A549 treated with ZK216348 at 1 μM for 4 hours (cell line): Measurements from ENCODE around the gene THOC1. TPM values are rescaled to one million over a fixed set of nuclear protein-coding genes. Genes with fewer than 3 reads are reported as not detected.

Source experiments
- total RNA-seq: library from RNA; stranded (reverse); fragments of 200-300 nt; extraction: Qiagen RNA extraction; gene quantifications from 5 replicates; pipeline ENCODE4 v1.2.3, GENCODE V29; 2022; ENCODE audit warnings: low read depth

Gene THOC1
- 16.7 to 25.3 TPM (median 20.5 TPM) in 5 replicates for total RNA-seq

GRCh38 chr18:267688-268552 is at the start of gene THOC1:
Gene THOC1, minus strand, starts transcription at chr18:268047. Its CDS starts 28 bp downstream, at chr18:268019.

Other genes starting within 250 kb of the THOC1 start
- not detected in 5 replicates for gene TUBB8B, start 218.4 kb downstream of the THOC1 start, total RNA-seq
- gene USP14, start 109.5 kb downstream of the THOC1 start, total RNA-seq = 50.7 to 70.8 TPM (median 65.0 TPM) in 5 replicates
- 0.02 to 0.05 TPM in 2 of 5 replicates, not detected in the others for gene COLEC12, start 232.7 kb upstream of the THOC1 start, total RNA-seq